Measurements from ENCODE around the gene AFTPH.

The AFTPH gene

GRCh38 chr2:64634345-64635267, 110.5 kb downstream of the AFTPH start:
- no peak for DNase-seq

- no peak for DNase-seq
These were observed 112.1 kb downstream of the AFTPH start for GRCh38 chr2:64635976-64636911.

GRCh38 chr2:64637000-64637635, 113.0 kb downstream of the AFTPH start:
- no peak for DNase-seq

GRCh38 chr2:64637931-64638330, 113.8 kb downstream of the AFTPH start:
- DNase-seq = peak; percentile 24

GRCh38 chr2:64638502-64639120, 114.5 kb downstream of the AFTPH start:
- DNase-seq = no peak

- DNase-seq = no peak
These were observed 115.6 kb downstream of the AFTPH start for GRCh38 chr2:64639691-64640090.

GRCh38 chr2:64640153-64641044, 116.3 kb downstream of the AFTPH start:
- no peak for DNase-seq

- DNase-seq = no peak
These were observed 117.5 kb downstream of the AFTPH start for GRCh38 chr2:64641599-64641998.

All from CD4-positive, alpha-beta T cell treated with Interleukin-17A for 4 hours (primary cell).